ENCODE measurements around the gene RAPSN.
"Not testable (repeated sequence)": the region's sequence is repeated elsewhere in the genome, so short reads cannot be mapped to it uniquely, and the experiment has no call there.

Gene RAPSN

GRCh38 chr11:47461876-47462275 is 12.9 kb upstream of the RAPSN start:
- H3K4me3 ChIP-seq (ENCODE audit: low read length) = no peak overlapping the region
- H3K36me3 ChIP-seq (ENCODE audit: control insufficient read depth, insufficient read depth, low read length, severe bottlenecking) = peaks cover 19% of the 10 kb centered on the region
- H3K27me3 ChIP-seq (replicated peaks; ENCODE audit: control insufficient read depth, insufficient read depth, low read length) = no peaks in the 10 kb centered on the region
- peaks cover 40% of the 10 kb centered on the region for H3K4me1 ChIP-seq (ENCODE audit: control insufficient read depth, insufficient read depth, low read length)
- no peaks in the 10 kb centered on the region for H3K9me3 ChIP-seq (ENCODE audit: control insufficient read depth, low read length)
- H3K9ac ChIP-seq (ENCODE audit: low read length) = no peak overlapping the region
- DNase-seq (ENCODE audit: low read depth) = no peak

GRCh38 chr11:47460571-47461235 is 11.8 kb upstream of the RAPSN start:
- Histone ChIP-seq H3K36me3 (ENCODE audit: control insufficient read depth, insufficient read depth, low read length, severe bottlenecking) (peaks cover 19% of the 10 kb centered on the region), H3K9ac (ENCODE audit: low read length) (no peak overlapping the region)

GRCh38 chr11:47454258-47454671 is 5.3 kb upstream of the RAPSN start:
- DNase-seq (ENCODE audit: low read depth) = peak; percentile 89
- H3K4me1 ChIP-seq (ENCODE audit: control insufficient read depth, insufficient read depth, low read length); H3K4me3 ChIP-seq (ENCODE audit: low read length); H3K9me3 ChIP-seq (ENCODE audit: control insufficient read depth, low read length); H3K36me3 ChIP-seq (ENCODE audit: control insufficient read depth, insufficient read depth, low read length, severe bottlenecking); H3K9ac ChIP-seq (ENCODE audit: low read length); H3K27me3 ChIP-seq (replicated peaks; ENCODE audit: control insufficient read depth, insufficient read depth, low read length): not testable (repeated sequence)

More at GRCh38 chr11:47460571-47461235, 11.8 kb upstream of the RAPSN start:
- H3K4me3 ChIP-seq (ENCODE audit: low read length) = no peak overlapping the region
- no peaks in the 10 kb centered on the region for H3K9me3 ChIP-seq (ENCODE audit: control insufficient read depth, low read length)
- H3K27me3 ChIP-seq (replicated peaks; ENCODE audit: control insufficient read depth, insufficient read depth, low read length) = no peaks in the 10 kb centered on the region
- H3K4me1 ChIP-seq (ENCODE audit: control insufficient read depth, insufficient read depth, low read length) = peaks cover 30% of the 10 kb centered on the region
- DNase-seq (ENCODE audit: low read depth) = no peak

GRCh38 chr11:47453365-47453764 is 4.4 kb upstream of the RAPSN start:
- DNase-seq (ENCODE audit: low read depth) = no peak

DNA sequence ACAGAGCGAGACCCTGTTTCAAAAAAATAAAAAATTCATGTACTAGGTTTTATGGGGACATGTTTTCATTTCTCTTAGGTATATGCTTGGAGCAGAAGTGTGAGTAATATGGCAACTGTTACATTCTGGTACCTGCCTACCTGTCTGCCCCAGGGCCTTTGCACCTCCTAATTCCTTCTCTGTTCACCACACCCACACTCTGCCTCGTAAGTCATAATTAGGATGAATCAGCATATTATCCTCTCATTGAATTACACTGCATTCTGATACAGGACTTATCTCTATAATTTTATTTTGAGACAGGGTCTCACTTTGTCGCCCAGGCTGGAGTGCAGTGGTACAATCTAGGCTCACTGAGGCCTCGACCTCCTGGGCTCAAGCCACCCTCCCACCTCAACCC is 3.1 kb upstream of the RAPSN start:
- no peak overlapping the region for H3K9ac ChIP-seq (ENCODE audit: low read length)
- no peaks in the 10 kb centered on the region for H3K27me3 ChIP-seq (replicated peaks; ENCODE audit: control insufficient read depth, insufficient read depth, low read length)
- H3K36me3 ChIP-seq (ENCODE audit: control insufficient read depth, insufficient read depth, low read length, severe bottlenecking) = peaks cover 8% of the 10 kb centered on the region
- no peak for DNase-seq (ENCODE audit: low read depth)
- H3K4me3 ChIP-seq (ENCODE audit: low read length) = no peak overlapping the region
- no peaks in the 10 kb centered on the region for H3K4me1 ChIP-seq (ENCODE audit: control insufficient read depth, insufficient read depth, low read length)
- no peaks in the 10 kb centered on the region for H3K9me3 ChIP-seq (ENCODE audit: control insufficient read depth, low read length)

More at GRCh38 chr11:47453365-47453764, 4.4 kb upstream of the RAPSN start:
- Histone ChIP-seq H3K9me3 (ENCODE audit: control insufficient read depth, low read length) (no peaks in the 10 kb centered on the region), H3K27me3 (replicated peaks; ENCODE audit: control insufficient read depth, insufficient read depth, low read length) (no peaks in the 10 kb centered on the region), H3K9ac (ENCODE audit: low read length) (no peak overlapping the region), H3K36me3 (ENCODE audit: control insufficient read depth, insufficient read depth, low read length, severe bottlenecking) (peaks cover 3% of the 10 kb centered on the region), H3K4me3 (ENCODE audit: low read length) (no peak overlapping the region), H3K4me1 (ENCODE audit: control insufficient read depth, insufficient read depth, low read length) (no peaks in the 10 kb centered on the region)

DNA sequence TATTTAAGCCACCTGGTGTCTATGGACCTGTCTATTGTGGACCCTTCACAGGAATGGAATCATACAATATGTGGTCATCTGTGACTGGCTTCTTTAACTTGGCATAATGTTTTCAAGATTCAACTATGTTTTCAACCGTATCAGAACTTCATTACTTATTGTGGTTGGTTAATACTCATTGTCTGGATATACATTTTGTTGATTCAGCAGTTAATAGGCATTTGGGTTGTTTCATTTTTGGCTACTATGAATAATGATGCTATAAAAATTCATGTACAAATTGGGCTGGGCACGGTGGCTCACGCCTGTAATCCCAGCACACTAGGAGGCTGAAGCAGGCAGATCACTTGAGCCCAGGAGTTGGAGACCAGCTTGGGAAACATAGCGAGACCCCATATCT is 2.5 kb upstream of the RAPSN start:
- no peaks in the 10 kb centered on the region for H3K4me1 ChIP-seq (ENCODE audit: control insufficient read depth, insufficient read depth, low read length)

GRCh38 chr11:47449541-47449940 is 605 bp upstream of the RAPSN start:
- Histone ChIP-seq H3K9me3 (ENCODE audit: control insufficient read depth, low read length) (no peaks in the 10 kb centered on the region), H3K4me1 (ENCODE audit: control insufficient read depth, insufficient read depth, low read length) (no peaks in the 10 kb centered on the region), H3K36me3 (ENCODE audit: control insufficient read depth, insufficient read depth, low read length, severe bottlenecking) (peaks cover 5% of the 10 kb centered on the region), H3K9ac (ENCODE audit: low read length) (no peak overlapping the region), H3K27me3 (replicated peaks; ENCODE audit: control insufficient read depth, insufficient read depth, low read length) (no peaks in the 10 kb centered on the region), H3K4me3 (ENCODE audit: low read length) (no peak overlapping the region)
- no peak for DNase-seq (ENCODE audit: low read depth)

More for the DNA sequence above, 2.5 kb upstream of the RAPSN start:
- H3K9me3 ChIP-seq (ENCODE audit: control insufficient read depth, low read length) = no peaks in the 10 kb centered on the region
- no peak overlapping the region for H3K9ac ChIP-seq (ENCODE audit: low read length)
- H3K27me3 ChIP-seq (replicated peaks; ENCODE audit: control insufficient read depth, insufficient read depth, low read length) = no peaks in the 10 kb centered on the region
- no peak overlapping the region for H3K4me3 ChIP-seq (ENCODE audit: low read length)
- peaks cover 8% of the 10 kb centered on the region for H3K36me3 ChIP-seq (ENCODE audit: control insufficient read depth, insufficient read depth, low read length, severe bottlenecking)
- DNase-seq (ENCODE audit: low read depth) = no peak

DNA sequence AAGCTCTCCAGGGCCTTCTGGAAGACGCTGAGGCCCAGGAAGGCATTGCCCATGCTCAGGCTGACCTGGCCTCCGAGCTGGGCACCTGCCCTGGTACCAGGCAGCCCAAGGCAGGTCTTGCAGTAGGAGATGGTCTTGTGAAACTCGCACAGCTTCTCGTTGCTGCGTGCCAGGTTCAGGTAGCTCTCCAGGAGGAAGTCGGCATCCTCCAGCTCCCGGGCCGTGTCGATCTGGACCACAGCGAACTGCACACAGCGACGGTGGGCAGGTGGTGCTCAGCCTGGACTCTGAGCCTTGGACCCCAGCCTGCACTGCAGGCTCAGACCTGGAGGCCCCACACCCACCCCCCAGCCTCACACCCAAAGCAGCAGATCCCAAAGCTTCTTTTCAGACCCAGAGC is 1.0 kb downstream of the RAPSN start:
- H3K4me3 ChIP-seq (ENCODE audit: low read length) = no peak overlapping the region
- H3K9ac ChIP-seq (ENCODE audit: low read length) = no peak overlapping the region
- H3K9me3 ChIP-seq (ENCODE audit: control insufficient read depth, low read length) = no peaks in the 10 kb centered on the region
- no peaks in the 10 kb centered on the region for H3K27me3 ChIP-seq (replicated peaks; ENCODE audit: control insufficient read depth, insufficient read depth, low read length)
- DNase-seq (ENCODE audit: low read depth) = no peak
- peaks cover 5% of the 10 kb centered on the region for H3K36me3 ChIP-seq (ENCODE audit: control insufficient read depth, insufficient read depth, low read length, severe bottlenecking)
- no peaks in the 10 kb centered on the region for H3K4me1 ChIP-seq (ENCODE audit: control insufficient read depth, insufficient read depth, low read length)

DNA sequence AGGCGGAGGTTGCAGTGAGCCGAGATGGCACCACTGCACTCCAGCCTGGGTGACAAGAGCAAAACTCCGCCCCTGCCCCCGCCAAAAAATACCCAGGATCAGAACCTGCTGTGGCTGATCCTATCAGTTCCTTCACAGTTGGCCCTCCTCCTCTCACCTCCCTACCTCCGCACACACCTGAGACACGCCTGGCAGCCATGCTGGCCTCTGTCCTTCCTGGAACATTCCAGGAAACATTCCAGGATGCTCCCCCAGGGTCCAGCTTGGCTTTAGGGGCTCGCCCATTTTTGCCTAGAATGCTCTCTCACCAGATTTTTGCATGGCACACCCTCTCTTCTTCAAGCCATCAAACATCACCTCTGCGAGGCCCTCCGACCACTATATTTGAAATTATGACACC is 2.1 kb downstream of the RAPSN start:
- Histone ChIP-seq H3K9me3 (ENCODE audit: control insufficient read depth, low read length) (no peaks in the 10 kb centered on the region), H3K4me3 (ENCODE audit: low read length) (no peak overlapping the region), H3K27me3 (replicated peaks; ENCODE audit: control insufficient read depth, insufficient read depth, low read length) (no peaks in the 10 kb centered on the region), H3K9ac (ENCODE audit: low read length) (no peak overlapping the region), H3K36me3 (ENCODE audit: control insufficient read depth, insufficient read depth, low read length, severe bottlenecking) (peaks cover 5% of the 10 kb centered on the region), H3K4me1 (ENCODE audit: control insufficient read depth, insufficient read depth, low read length) (no peaks in the 10 kb centered on the region)
- DNase-seq (ENCODE audit: low read depth) = no peak

GRCh38 chr11:47445840-47446239 is 3.1 kb downstream of the RAPSN start:
- no peaks in the 10 kb centered on the region for H3K27me3 ChIP-seq (replicated peaks; ENCODE audit: control insufficient read depth, insufficient read depth, low read length)
- H3K4me3 ChIP-seq (ENCODE audit: low read length) = no peak overlapping the region
- DNase-seq (ENCODE audit: low read depth) = no peak
- H3K4me1 ChIP-seq (ENCODE audit: control insufficient read depth, insufficient read depth, low read length) = no peaks in the 10 kb centered on the region
- H3K9me3 ChIP-seq (ENCODE audit: control insufficient read depth, low read length) = no peaks in the 10 kb centered on the region
- H3K9ac ChIP-seq (ENCODE audit: low read length) = no peak overlapping the region
- H3K36me3 ChIP-seq (ENCODE audit: control insufficient read depth, insufficient read depth, low read length, severe bottlenecking) = peaks cover 5% of the 10 kb centered on the region

- no peak for DNase-seq (ENCODE audit: low read depth)
Observed at GRCh38 chr11:47443817-47444216, 5.1 kb downstream of the RAPSN start.

More at GRCh38 chr11:47443817-47444216, 5.1 kb downstream of the RAPSN start:
- Histone ChIP-seq H3K9me3 (ENCODE audit: control insufficient read depth, low read length) (no peaks in the 10 kb centered on the region), H3K9ac (ENCODE audit: low read length) (no peak overlapping the region), H3K36me3 (ENCODE audit: control insufficient read depth, insufficient read depth, low read length, severe bottlenecking) (peaks cover 5% of the 10 kb centered on the region), H3K27me3 (replicated peaks; ENCODE audit: control insufficient read depth, insufficient read depth, low read length) (no peaks in the 10 kb centered on the region), H3K4me1 (ENCODE audit: control insufficient read depth, insufficient read depth, low read length) (no peaks in the 10 kb centered on the region), H3K4me3 (ENCODE audit: low read length) (no peak overlapping the region)

All from adipocyte (in vitro differentiated cells).